HL-60 (cell line): ENCODE measurements around the gene ATXN2L.

ENCODE experiments used
- TF ChIP-seq, protein P1 (sequence below): IDR thresholded peaks from 2 replicates; pipeline ENCODE4 v1.6.1; 2012; ENCODE audit warnings: low read depth; ENCODE audit not compliant: insufficient replicate concordance
- TF ChIP-seq, protein P2 (sequence below): IDR thresholded peaks from one replicate; pipeline ENCODE4 v1.5.1; 2011; ENCODE audit warnings: low read length, control low read depth, inconsistent platforms; ENCODE audit not compliant: insufficient read depth

DNA sequence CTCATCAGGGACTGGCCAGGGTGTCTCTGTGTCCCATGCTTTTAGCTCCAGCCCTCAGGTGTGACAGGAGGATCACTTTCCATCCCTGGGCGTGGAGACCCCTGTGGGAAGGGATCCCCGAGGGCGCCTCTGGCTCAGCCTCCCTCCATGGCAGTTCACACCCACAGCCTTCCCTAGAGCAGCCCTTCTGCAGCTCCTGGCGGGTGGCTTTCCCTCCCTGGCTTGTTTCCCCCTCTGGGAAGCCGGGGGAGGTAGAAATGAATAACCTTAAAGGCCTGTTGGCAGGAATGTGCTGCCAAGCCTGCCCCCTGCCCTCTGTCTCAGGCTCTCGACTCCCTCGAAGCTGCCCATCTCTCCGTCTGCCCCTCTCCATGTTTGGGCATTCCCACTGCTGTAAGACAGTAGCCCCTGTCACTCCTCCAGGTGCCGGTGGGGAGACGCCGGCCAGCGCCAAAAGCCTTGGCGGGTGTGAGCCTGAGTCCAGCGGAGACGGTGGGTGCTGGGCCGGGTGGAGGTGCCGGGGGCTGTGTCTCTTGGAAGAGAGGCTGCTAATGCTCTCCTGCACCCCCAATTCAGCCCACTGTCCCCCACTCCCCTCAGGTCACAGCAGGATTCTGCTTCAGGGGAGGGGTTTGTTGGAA, 53.3 kb downstream of the ATXN2L start:
- TF ChIP-seq, protein P1, sequence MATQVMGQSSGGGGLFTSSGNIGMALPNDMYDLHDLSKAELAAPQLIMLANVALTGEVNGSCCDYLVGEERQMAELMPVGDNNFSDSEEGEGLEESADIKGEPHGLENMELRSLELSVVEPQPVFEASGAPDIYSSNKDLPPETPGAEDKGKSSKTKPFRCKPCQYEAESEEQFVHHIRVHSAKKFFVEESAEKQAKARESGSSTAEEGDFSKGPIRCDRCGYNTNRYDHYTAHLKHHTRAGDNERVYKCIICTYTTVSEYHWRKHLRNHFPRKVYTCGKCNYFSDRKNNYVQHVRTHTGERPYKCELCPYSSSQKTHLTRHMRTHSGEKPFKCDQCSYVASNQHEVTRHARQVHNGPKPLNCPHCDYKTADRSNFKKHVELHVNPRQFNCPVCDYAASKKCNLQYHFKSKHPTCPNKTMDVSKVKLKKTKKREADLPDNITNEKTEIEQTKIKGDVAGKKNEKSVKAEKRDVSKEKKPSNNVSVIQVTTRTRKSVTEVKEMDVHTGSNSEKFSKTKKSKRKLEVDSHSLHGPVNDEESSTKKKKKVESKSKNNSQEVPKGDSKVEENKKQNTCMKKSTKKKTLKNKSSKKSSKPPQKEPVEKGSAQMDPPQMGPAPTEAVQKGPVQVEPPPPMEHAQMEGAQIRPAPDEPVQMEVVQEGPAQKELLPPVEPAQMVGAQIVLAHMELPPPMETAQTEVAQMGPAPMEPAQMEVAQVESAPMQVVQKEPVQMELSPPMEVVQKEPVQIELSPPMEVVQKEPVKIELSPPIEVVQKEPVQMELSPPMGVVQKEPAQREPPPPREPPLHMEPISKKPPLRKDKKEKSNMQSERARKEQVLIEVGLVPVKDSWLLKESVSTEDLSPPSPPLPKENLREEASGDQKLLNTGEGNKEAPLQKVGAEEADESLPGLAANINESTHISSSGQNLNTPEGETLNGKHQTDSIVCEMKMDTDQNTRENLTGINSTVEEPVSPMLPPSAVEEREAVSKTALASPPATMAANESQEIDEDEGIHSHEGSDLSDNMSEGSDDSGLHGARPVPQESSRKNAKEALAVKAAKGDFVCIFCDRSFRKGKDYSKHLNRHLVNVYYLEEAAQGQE: no peak
- TF ChIP-seq, protein P2, sequence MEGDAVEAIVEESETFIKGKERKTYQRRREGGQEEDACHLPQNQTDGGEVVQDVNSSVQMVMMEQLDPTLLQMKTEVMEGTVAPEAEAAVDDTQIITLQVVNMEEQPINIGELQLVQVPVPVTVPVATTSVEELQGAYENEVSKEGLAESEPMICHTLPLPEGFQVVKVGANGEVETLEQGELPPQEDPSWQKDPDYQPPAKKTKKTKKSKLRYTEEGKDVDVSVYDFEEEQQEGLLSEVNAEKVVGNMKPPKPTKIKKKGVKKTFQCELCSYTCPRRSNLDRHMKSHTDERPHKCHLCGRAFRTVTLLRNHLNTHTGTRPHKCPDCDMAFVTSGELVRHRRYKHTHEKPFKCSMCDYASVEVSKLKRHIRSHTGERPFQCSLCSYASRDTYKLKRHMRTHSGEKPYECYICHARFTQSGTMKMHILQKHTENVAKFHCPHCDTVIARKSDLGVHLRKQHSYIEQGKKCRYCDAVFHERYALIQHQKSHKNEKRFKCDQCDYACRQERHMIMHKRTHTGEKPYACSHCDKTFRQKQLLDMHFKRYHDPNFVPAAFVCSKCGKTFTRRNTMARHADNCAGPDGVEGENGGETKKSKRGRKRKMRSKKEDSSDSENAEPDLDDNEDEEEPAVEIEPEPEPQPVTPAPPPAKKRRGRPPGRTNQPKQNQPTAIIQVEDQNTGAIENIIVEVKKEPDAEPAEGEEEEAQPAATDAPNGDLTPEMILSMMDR: no peak
